HepG2 (cell line): ENCODE results near the gene HSPA1B. TPM values are rescaled to one million over a fixed set of nuclear protein-coding genes. Genes with fewer than 3 reads are reported as not detected.

Experiments used
- ASH2L ChIP-seq: fragments of 300-600, 200-600 bp; sonication (generic); IDR thresholded peaks from 2 replicates; pipeline ENCODE4 v1.7.0; 2017; ENCODE audit warnings: low read depth, mild to moderate bottlenecking, moderate library complexity, mixed read lengths, low read length; ENCODE audit not compliant: insufficient read length
- CREB1 ChIP-seq, 2 experiments: fragments of 450-650 bp in 1 of 2; IDR thresholded peaks; 2 replicates each; pipeline ENCODE4 v1.6.1; 2016 to 2017; ENCODE audit warnings: control low read depth in 1 of 2, mild to moderate bottlenecking in 1 of 2, missing compliant biosample characterization in 1 of 2, missing genetic modification characterization in 1 of 2
- FOXO4 ChIP-seq: sonication (generic); formaldehyde crosslinking; conservative IDR thresholded peaks from 2 replicates; pipeline ENCODE4 v1.8.1; 2023; ENCODE audit warnings: missing genetic modification reagents
- HOXA3 ChIP-seq: sonication (generic); formaldehyde crosslinking; IDR thresholded peaks from 2 replicates; pipeline ENCODE4 v1.5.0; 2020; ENCODE audit warnings: missing genetic modification reagents
- NR0B2 ChIP-seq: sonication (generic); formaldehyde crosslinking; IDR thresholded peaks from 2 replicates; pipeline ENCODE4 v1.4.0; 2020; ENCODE audit warnings: mild to moderate bottlenecking, missing genetic modification reagents
- NRL ChIP-seq: sonication (generic); formaldehyde crosslinking; IDR thresholded peaks from 2 replicates; pipeline ENCODE4 v1.5.0; 2020; ENCODE audit warnings: missing genetic modification reagents, mild to moderate bottlenecking, moderate library complexity, borderline replicate concordance
- PRMT3 ChIP-seq: sonication (generic); formaldehyde crosslinking; IDR thresholded peaks from 2 replicates; pipeline ENCODE4 v1.8.1; 2022; ENCODE audit warnings: low read depth, mild to moderate bottlenecking, moderate library complexity, missing genetic modification reagents, borderline replicate concordance
- RARA ChIP-seq: IDR thresholded peaks from 2 replicates; pipeline ENCODE4 v1.6.1; 2016; ENCODE audit warnings: missing genetic modification reagents, missing compliant biosample characterization
- REXO4 ChIP-seq: sonication (generic); formaldehyde crosslinking; IDR thresholded peaks from 2 replicates; pipeline ENCODE4 v1.8.0; 2022; ENCODE audit warnings: missing genetic modification reagents, mild to moderate bottlenecking, borderline replicate concordance
- SNAPC5 ChIP-seq: sonication (generic); formaldehyde crosslinking; IDR thresholded peaks from 2 replicates; pipeline ENCODE4 v1.8.1; 2023; ENCODE audit warnings: mild to moderate bottlenecking, missing genetic modification reagents, borderline replicate concordance
- TAF15 ChIP-seq: fragments of 200-400 bp; formaldehyde crosslinking; IDR thresholded peaks from one replicate; pipeline ENCODE4 v1.6.1; 2018; ENCODE audit warnings: mild to moderate bottlenecking, low read depth, low read length; ENCODE audit not compliant: poor library complexity, severe bottlenecking
- TFDP1 ChIP-seq: IDR thresholded peaks from 2 replicates; pipeline ENCODE4 v1.6.1; 2016; ENCODE audit warnings: missing compliant biosample characterization, missing genetic modification reagents, borderline replicate concordance
- TRIM24 ChIP-seq: sonication (generic); formaldehyde crosslinking; IDR thresholded peaks from 2 replicates; pipeline ENCODE4 v1.8.0; 2022; ENCODE audit warnings: mild to moderate bottlenecking, missing genetic modification reagents
- ZBTB10 ChIP-seq: sonication (generic); formaldehyde crosslinking; IDR thresholded peaks from 2 replicates; pipeline ENCODE4 v1.4.0; 2020; ENCODE audit warnings: missing genetic modification reagents, borderline replicate concordance
- ZBTB7B ChIP-seq: sonication (generic); formaldehyde crosslinking; IDR thresholded peaks from 2 replicates; pipeline ENCODE4 v1.4.0; 2020; ENCODE audit warnings: missing genetic modification reagents
- ZFP36L1 ChIP-seq: sonication (generic); formaldehyde crosslinking; IDR thresholded peaks from 2 replicates; pipeline ENCODE4 v1.8.0; 2022; ENCODE audit warnings: mild to moderate bottlenecking, missing genetic modification reagents, moderate library complexity
- ZFP82 ChIP-seq: sonication (generic); formaldehyde crosslinking; IDR thresholded peaks from 2 replicates; pipeline ENCODE4 v1.5.1; 2020; ENCODE audit warnings: mild to moderate bottlenecking, missing genetic modification reagents, borderline replicate concordance
- ZNF383 ChIP-seq: sonication (generic); formaldehyde crosslinking; IDR thresholded peaks from 2 replicates; pipeline ENCODE4 v1.4.0; 2020; ENCODE audit warnings: missing genetic modification reagents, mild to moderate bottlenecking, borderline replicate concordance
- ZNF792 ChIP-seq: IDR thresholded peaks from 2 replicates; pipeline ENCODE4 v1.6.1; 2016
- ZSCAN12 ChIP-seq: sonication (generic); formaldehyde crosslinking; IDR thresholded peaks from 2 replicates; pipeline ENCODE4 v1.9.0; 2021; ENCODE audit warnings: mild to moderate bottlenecking, missing genetic modification reagents
- polyA plus RNA-seq, 8 experiments: library from polyadenylated mRNA; depleted of rRNA in 3 of 8; stranded (reverse) in 7 of 8; unstranded in 1 of 8; fragments of >200 nt; fragmentation: Illumina TruSeq in 4 of 8; extraction: Trizol in 4 of 8; gene quantifications; 2 replicates each; pipeline versions ENCODE4 v1.2.1 to v1.2.3, GENCODE V29; 2011 to 2016; ENCODE audit warnings: low read depth in 4 of 8, missing spikeins in 1 of 8, mixed read lengths in 1 of 8; ENCODE audit not compliant: insufficient read depth in 1 of 8
- total RNA-seq, 5 experiments: library from RNA; depleted of rRNA; stranded (reverse); fragments of >200 nt; fragmentation: Illumina TruSeq; extraction: Trizol; gene quantifications; 2 replicates each; pipeline ENCODE4 v1.2.3, GENCODE V29; 2016; ENCODE audit warnings: low read depth in 1 of 5

HSPA1B gene
- total and polyA plus RNA-seq, 2 of the 13 experiments (the other 11 are each of a cell fraction or from before 2014, with no cell fraction given) = 26.0 to 186 TPM

GRCh38 chr6:31865205-31866118 is 37.9 kb downstream of the HSPA1B start (continued):
- no peak for TF ChIP-seq ZFP36L1 (CRISPR knock-in tag)
- no peak for TF ChIP-seq REXO4 (CRISPR knock-in tag)
- TF ChIP-seq RARA (CRISPR knock-in tag) = peak; percentile 94
- TF ChIP-seq CREB1 (IDR thresholded peaks at IDR 0.05) = no peak; the same call in 1 of the 2 replicates
- TF ChIP-seq CREB1 (CRISPR knock-in tag; IDR thresholded peaks at IDR 0.05) = peak; percentile 59; the same call in 1 of the 2 replicates
- TF ChIP-seq ZBTB10 (CRISPR knock-in tag) = peak; percentile 63; the same call in 1 of the 2 replicates
- TF ChIP-seq TFDP1 (CRISPR knock-in tag) = peak; percentile 64; the same call in 1 of the 2 replicates
- TF ChIP-seq PRMT3 = peak; percentile 33; the same call in 1 of the 2 replicates
- TF ChIP-seq HOXA3 (CRISPR knock-in tag) = peak; percentile 89
- TF ChIP-seq TRIM24 (CRISPR knock-in tag) = 0 out of 2 replicates have a peak, but pooled peaks have one; percentile 65
- TF ChIP-seq NR0B2 (CRISPR knock-in tag) = peak; percentile 38; the same call in 1 of the 2 replicates
- TF ChIP-seq ZNF383 (CRISPR knock-in tag) = peak; percentile 64; the same call in 1 of the 2 replicates
- TF ChIP-seq ZBTB7B = peak; percentile 83; the same call in 1 of the 2 replicates
- peak; percentile 29; the same call in 1 of the 2 replicates for TF ChIP-seq SNAPC5 (CRISPR knock-in tag)
- no peak for TF ChIP-seq ZFP82 (CRISPR knock-in tag)
- TF ChIP-seq TAF15 = no peak
- no peak; the same call in 1 of the 2 replicates for TF ChIP-seq NRL (CRISPR knock-in tag)
- no peak for TF ChIP-seq FOXO4 (CRISPR knock-in tag)
- TF ChIP-seq ZNF792 (CRISPR knock-in tag) = peak; percentile 84; the same call in 1 of the 2 replicates
- TF ChIP-seq ZSCAN12 (CRISPR knock-in tag) = no peak
- TF ChIP-seq ASH2L = peak; percentile 88
